Measurements from ENCODE around the gene BLID. TPM values are rescaled to one million over a fixed set of nuclear protein-coding genes. Genes with fewer than 3 reads are reported as not detected.

The BLID gene
- total and polyA plus RNA-seq, 2 of the 4 experiments (the other 2 are of a cell fraction): 0.24 to 30.8 TPM

- 0 out of 2 replicates have a peak overlapping the region, but pooled peaks have one; percentile 4 for H3K23ac ChIP-seq (ENCODE audit: low read depth, low read length)
- peak overlapping the region; percentile 78; the same call in 1 of the 2 replicates for H3K27ac ChIP-seq (ENCODE audit: insufficient read depth, low read length)
- H3K9ac ChIP-seq (ENCODE audit: low read depth, low read length): no peak overlapping the region
- H3K4ac ChIP-seq (ENCODE audit: low read depth, low read length): no peak overlapping the region
- H2BK15ac ChIP-seq (ENCODE audit: low read depth, low read length): no peak overlapping the region
- H3K4me3 ChIP-seq (ENCODE audit: insufficient read depth, low read depth, low read length): no peak overlapping the region
- H3K4me2 ChIP-seq (ENCODE audit: low read depth, low read length): peak overlapping the region; percentile 19; the same call in 1 of the 2 replicates
- peaks cover 9% of the 10 kb centered on the region for H3K9me1 ChIP-seq (ENCODE audit: insufficient read depth, low read length)
- H3K18ac ChIP-seq (ENCODE audit: low read depth, low read length): peak overlapping the region; percentile 45; the same call in 1 of the 2 replicates
- no peak overlapping the region for H3K56ac ChIP-seq (ENCODE audit: extremely low read depth, insufficient read depth, low read length)
- H3K4me1 ChIP-seq (ENCODE audit: control insufficient read depth, insufficient read depth, low read length): peaks cover 14% of the 10 kb centered on the region
- no peak overlapping the region for H2AK9ac ChIP-seq (replicated peaks; ENCODE audit: low read depth, low read length, poor library complexity)
- H2BK120ac ChIP-seq (ENCODE audit: low read depth, low read length): no peak overlapping the region
- H3K14ac ChIP-seq (replicated peaks; ENCODE audit: low read depth, low read length): peak overlapping the region; percentile 49; the same call in 1 of the 2 replicates
- intact Hi-C loops (cut with micrococcal nuclease): no loop called here
- H4K8ac ChIP-seq (ENCODE audit: low read depth in 2 of 2, low read length in 2 of 2): peak overlapping the region in 1 of 2 experiments; percentile 49; a peak in 2 of 4 replicates
- WGBS, 2 experiments (ENCODE audit: extremely low coverage in 2 of 2, insufficient read length in 1 of 2): 90% methylated on average over 2 of the region's 8 CpGs; no CpG with 5 or more reads in 1 of the 2 experiments
- no TSS peak for BruUV-seq (replicated peaks)
- peaks cover 49% of the 10 kb centered on the region for H3K36me3 ChIP-seq (ENCODE audit: control insufficient read depth, insufficient read depth, low read length)
- peaks cover 56% of the 10 kb centered on the region for H4K20me1 ChIP-seq (ENCODE audit: insufficient read depth, low read length)
- H3K27me3 ChIP-seq (ENCODE audit: control insufficient read depth, insufficient read depth, low read length): no peaks in the 10 kb centered on the region
- ChIA-PET CTCF (interaction anchor here (0.6 to 1.2 kb wide), 3 partner anchors 13 to 444 kb away, joined by 3 to 5 read pairs (median 3); no protein-coding TSS in a partner anchor), POLR2A (ENCODE audit: unreplicated experiment) (no interaction called here)
- no peak overlapping the region for H2AK5ac ChIP-seq (ENCODE audit: low read depth, low read length)
- DNase-seq (peak; percentile 49), ATAC-seq (ENCODE audit: low read depth) (no peak)
- in situ Hi-C loops (cut with MboI; ENCODE audit: low sequenced_read_pairs): loop anchor here (25.0 kb wide), 1 partner anchor 652 kb away; the partner anchor contains the start of genes SORL1 and SORL1-AS1
- H2AFZ ChIP-seq (replicated peaks; ENCODE audit: low read length, poor library complexity): no peak overlapping the region
- TF ChIP-seq RFX5 (IDR thresholded peaks at IDR 0.05; ENCODE audit: low read depth, low read length) (no peak), CTCF (conservative IDR thresholded peaks at IDR 0.05; ENCODE audit: low read depth, low read length) (no peak), RAD21 (IDR thresholded peaks at IDR 0.05; ENCODE audit: low read length) (no peak), CEBPB (IDR thresholded peaks at IDR 0.05; ENCODE audit: low read depth, low read length) (peak; percentile 56), MAZ (IDR thresholded peaks at IDR 0.05; ENCODE audit: borderline replicate concordance, low read depth, low read length) (no peak), USF2 (IDR thresholded peaks at IDR 0.05; ENCODE audit: low read depth, low read length) (no peak), ELK1 (IDR thresholded peaks at IDR 0.05; ENCODE audit: borderline replicate concordance, low read depth, low read length) (no peak)
- peak overlapping the region; percentile 19 for H4K5ac ChIP-seq (ENCODE audit: low read depth, low read length)
- peak overlapping the region; percentile 85 for H2BK5ac ChIP-seq (ENCODE audit: low read depth, low read length, poor library complexity, severe bottlenecking)
- dilution Hi-C loops (cut with HindIII; ENCODE audit: low sequenced_read_pairs, unreplicated experiment): no loop called here
- peak overlapping the region; percentile 45; the same call in 1 of the 2 replicates for H4K91ac ChIP-seq (ENCODE audit: insufficient read depth, low read depth, low read length)
- H3K79me1 ChIP-seq (ENCODE audit: low read depth in 1 of 2, low read length in 2 of 2): peaks cover 10 to 69% of the 10 kb centered on the region in 2 experiments
- H2BK20ac ChIP-seq (ENCODE audit: low read depth, low read length): no peak overlapping the region
- no peaks in the 10 kb centered on the region for H3K9me3 ChIP-seq (ENCODE audit: control insufficient read depth, insufficient read depth, low read length)
These were observed 1.9 kb downstream of the BLID start for GRCh38 chr11:122113836-122114825.
